BJ (cell line): ENCODE results near the gene SLC22A3. TPM values are rescaled to one million over a fixed set of nuclear protein-coding genes. Genes with fewer than 3 reads are reported as not detected.

ENCODE experiments used
- CTCF ChIA-PET: fragments of 350-600 bp; formaldehyde crosslinking; extraction: SDS; loops from one replicate; lab custom pipeline; 2021; ENCODE audit warnings: antibody characterized with exemption, inconsistent platforms; lab: Yijun Ruan, JAX
- POLR2A ChIA-PET: fragments of 300-600 bp; sonication (Branson Sonifier 250); formaldehyde crosslinking; extraction: SDS; loops from one replicate; lab custom pipeline; 2021; ENCODE audit warnings: antibody characterized with exemption; lab: Charles Lee
- DNase-seq: peaks from one replicate; pipeline ENCODE4 v3.0.0-alpha.2; 2011; ENCODE audit warnings: low read depth
- H3K27me3 ChIP-seq: 2 replicates; pipeline ENCODE4 v1.6.0; 2011; ENCODE audit warnings: low read length; ENCODE audit not compliant: control insufficient read depth, insufficient read depth
- H3K36me3 ChIP-seq: 2 replicates; pipeline ENCODE4 v1.5.1; 2011; ENCODE audit warnings: low read length; ENCODE audit not compliant: control insufficient read depth, insufficient read depth
- H3K4me3 ChIP-seq: 2 replicates; pipeline ENCODE4 v1.5.1; 2011; ENCODE audit warnings: low read depth, mild to moderate bottlenecking, control low read depth, low read length
- polyA plus RNA-seq: library from polyadenylated mRNA; depleted of rRNA; stranded (reverse); fragments of >200 nt; gene quantifications from 2 replicates; pipeline ENCODE4 v1.2.3, GENCODE V29; 2011
- TF ChIP-seq, protein P1 (sequence below): IDR thresholded peaks from 2 replicates; pipeline ENCODE4 v1.5.1; 2011; ENCODE audit warnings: low read depth, mild to moderate bottlenecking, control low read depth, inconsistent platforms, low read length, moderate library complexity; ENCODE audit not compliant: insufficient read depth

Gene SLC22A3
- polyA plus RNA-seq, 1 experiment: not detected

DNA sequence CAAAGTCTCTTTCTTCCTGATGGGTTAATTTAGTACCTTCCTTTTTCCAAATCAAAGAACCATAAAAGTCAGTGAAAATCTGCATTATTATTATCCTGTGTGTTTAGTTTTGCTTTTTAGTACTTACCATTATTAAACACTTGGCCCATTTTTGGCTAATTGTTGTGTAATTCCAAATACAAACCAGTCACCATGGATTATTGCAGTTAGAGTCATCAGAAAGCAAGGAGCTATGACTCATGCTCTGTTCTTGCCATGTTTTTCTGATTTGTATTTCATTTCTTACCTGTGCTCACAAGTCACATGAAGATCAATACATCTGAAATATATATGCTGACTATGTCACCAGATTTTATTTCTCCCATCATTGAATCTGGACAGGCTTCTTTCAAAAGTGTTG is 31.3 kb downstream of the SLC22A3 start:
- ChIA-PET CTCF (no interaction called here), POLR2A (no interaction called here)
- Histone ChIP-seq H3K4me3 (no peak overlapping the region), H3K27me3 (no peaks in the 10 kb centered on the region), H3K36me3 (no peaks in the 10 kb centered on the region)
- no peak for DNase-seq
- TF ChIP-seq, protein P1, sequence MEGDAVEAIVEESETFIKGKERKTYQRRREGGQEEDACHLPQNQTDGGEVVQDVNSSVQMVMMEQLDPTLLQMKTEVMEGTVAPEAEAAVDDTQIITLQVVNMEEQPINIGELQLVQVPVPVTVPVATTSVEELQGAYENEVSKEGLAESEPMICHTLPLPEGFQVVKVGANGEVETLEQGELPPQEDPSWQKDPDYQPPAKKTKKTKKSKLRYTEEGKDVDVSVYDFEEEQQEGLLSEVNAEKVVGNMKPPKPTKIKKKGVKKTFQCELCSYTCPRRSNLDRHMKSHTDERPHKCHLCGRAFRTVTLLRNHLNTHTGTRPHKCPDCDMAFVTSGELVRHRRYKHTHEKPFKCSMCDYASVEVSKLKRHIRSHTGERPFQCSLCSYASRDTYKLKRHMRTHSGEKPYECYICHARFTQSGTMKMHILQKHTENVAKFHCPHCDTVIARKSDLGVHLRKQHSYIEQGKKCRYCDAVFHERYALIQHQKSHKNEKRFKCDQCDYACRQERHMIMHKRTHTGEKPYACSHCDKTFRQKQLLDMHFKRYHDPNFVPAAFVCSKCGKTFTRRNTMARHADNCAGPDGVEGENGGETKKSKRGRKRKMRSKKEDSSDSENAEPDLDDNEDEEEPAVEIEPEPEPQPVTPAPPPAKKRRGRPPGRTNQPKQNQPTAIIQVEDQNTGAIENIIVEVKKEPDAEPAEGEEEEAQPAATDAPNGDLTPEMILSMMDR: no peak

DNA sequence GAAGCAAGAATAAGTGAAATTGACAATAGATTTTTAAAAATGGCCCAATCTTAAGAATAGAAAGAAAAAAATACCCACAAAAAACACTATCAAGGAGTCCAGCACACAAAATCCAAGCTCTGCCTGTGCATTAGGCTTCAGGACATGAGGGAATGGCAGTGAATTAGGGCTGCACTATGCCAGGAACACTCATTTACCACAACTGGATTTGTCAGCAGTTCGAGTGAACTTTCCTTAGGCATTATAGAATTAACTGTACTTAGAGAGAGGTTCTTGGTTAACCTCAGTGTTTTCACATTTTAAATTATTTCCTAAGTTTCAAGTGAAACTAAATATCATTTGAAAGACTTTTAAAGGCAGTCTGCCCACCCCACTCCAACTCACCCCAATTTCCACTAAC is 34.8 kb downstream of the SLC22A3 start:
- DNase-seq: no peak
- Histone ChIP-seq H3K4me3 (no peak overlapping the region), H3K36me3 (no peaks in the 10 kb centered on the region), H3K27me3 (no peaks in the 10 kb centered on the region)
- TF ChIP-seq, protein P1: no peak
- CTCF ChIA-PET: interaction anchor here (1.2 kb wide), 1 partner anchor 294 kb away, joined by 3 read pairs; no protein-coding TSS in a partner anchor
- POLR2A ChIA-PET: no interaction called here

GRCh38 chr6:160386869-160387530 is 38.8 kb downstream of the SLC22A3 start:
- no peak overlapping the region for H3K4me3 ChIP-seq
- DNase-seq: no peak
- CTCF ChIA-PET: no interaction called here
- H3K27me3 ChIP-seq: no peaks in the 10 kb centered on the region
- TF ChIP-seq, protein P1: no peak
- H3K36me3 ChIP-seq: no peaks in the 10 kb centered on the region
- POLR2A ChIA-PET: no interaction called here

- H3K27me3 ChIP-seq: no peaks in the 10 kb centered on the region
- TF ChIP-seq, protein P1: no peak
- CTCF ChIA-PET: no interaction called here
- POLR2A ChIA-PET: no interaction called here
- no peak overlapping the region for H3K4me3 ChIP-seq
- no peak for DNase-seq
- no peaks in the 10 kb centered on the region for H3K36me3 ChIP-seq
Observed at GRCh38 chr6:160387916-160388643, 39.9 kb downstream of the SLC22A3 start.

- Histone ChIP-seq H3K4me3 (no peak overlapping the region), H3K27me3 (no peaks in the 10 kb centered on the region), H3K36me3 (no peaks in the 10 kb centered on the region)
- TF ChIP-seq, protein P1: no peak
- no peak for DNase-seq
- POLR2A ChIA-PET: no interaction called here
- CTCF ChIA-PET: no interaction called here
Observed at GRCh38 chr6:160388922-160389321, 40.7 kb downstream of the SLC22A3 start.
